HG03432 (cell line): ENCODE measurements around the gene GCH1.
"Not testable (repeated sequence)": the region's sequence is repeated elsewhere in the genome, so short reads cannot be mapped to it uniquely, and the experiment has no call there.

Experiments used
- ATAC-seq: cut with Tn5 transposase; IDR thresholded peaks from one replicate; pipeline ENCODE4 v1.9.1; 2021; ENCODE audit warnings: mild to moderate bottlenecking, moderate library complexity; ENCODE audit not compliant: unreplicated experiment

The GCH1 gene

GRCh38 chr14:54909817-54910558 is 7.4 kb upstream of the GCH1 start:
- no peak for ATAC-seq

DNA sequence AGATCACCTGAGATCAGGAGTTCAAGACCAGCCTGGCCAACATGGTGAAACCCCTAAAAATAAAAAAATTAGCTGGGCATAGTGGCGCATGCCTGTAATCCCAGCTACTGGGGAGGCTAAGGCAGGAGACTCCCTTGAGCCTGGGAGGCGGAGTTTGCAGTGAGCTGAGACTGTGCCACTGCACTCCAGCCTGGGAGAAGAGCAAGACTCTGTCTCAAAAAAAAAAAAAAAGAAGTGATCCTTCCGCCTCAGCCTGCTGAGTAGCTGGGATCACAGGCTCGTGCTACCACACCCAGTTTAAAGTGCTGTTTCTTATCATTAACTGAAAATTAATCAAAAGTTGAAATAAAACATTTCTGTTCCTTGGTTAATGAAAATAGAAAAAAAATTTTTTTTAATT is 6.3 kb upstream of the GCH1 start:
- ATAC-seq, result not testable (repeated sequence)

GRCh38 chr14:54908190-54908589 is 5.6 kb upstream of the GCH1 start:
- no peak for ATAC-seq

- ATAC-seq, result no peak
Observed at GRCh38 chr14:54906075-54906474, 3.4 kb upstream of the GCH1 start.

DNA sequence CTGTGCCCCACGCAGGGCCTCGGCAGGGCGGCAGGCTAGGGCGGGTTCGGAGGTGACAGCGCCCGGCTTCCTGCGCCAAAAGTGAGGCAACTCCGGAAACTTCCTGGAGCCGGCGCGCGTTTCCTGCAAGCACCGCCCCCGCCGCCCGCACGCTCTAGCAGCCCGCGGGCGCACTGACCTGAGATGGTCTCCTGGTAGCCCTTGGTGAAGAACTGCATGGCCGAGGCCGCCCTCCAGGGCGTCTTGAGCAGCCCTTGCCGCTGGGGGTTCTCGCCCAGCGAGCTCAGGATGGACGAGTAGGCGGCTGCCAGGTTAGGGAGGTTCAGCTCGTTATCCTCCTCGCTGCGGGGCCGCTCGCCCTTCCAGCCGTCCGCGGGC is 494 bp downstream of the GCH1 start:
- ATAC-seq, result peak; percentile 52

GRCh38 chr14:54901380-54902142 is 1.1 kb downstream of the GCH1 start:
- ATAC-seq, result no peak

DNA sequence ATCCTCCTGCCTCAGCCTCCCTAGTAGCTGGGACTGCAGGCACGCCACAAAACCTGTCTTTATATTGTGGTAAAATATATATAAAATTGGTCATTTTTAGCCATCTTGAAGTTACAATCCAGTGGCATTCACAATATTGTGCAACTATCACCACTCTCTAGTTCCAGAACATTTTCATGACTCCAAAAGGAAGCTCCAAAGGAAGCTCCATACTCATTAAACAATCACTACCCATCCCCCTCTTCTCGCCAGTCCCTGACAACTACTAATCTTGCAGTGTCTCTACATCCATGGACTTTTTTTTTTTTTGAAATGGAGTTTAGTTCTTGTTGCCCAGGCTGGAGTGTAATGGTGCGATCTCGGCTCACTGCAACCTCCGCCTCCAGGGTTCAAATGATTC is 3.1 kb downstream of the GCH1 start:
- no peak for ATAC-seq

DNA sequence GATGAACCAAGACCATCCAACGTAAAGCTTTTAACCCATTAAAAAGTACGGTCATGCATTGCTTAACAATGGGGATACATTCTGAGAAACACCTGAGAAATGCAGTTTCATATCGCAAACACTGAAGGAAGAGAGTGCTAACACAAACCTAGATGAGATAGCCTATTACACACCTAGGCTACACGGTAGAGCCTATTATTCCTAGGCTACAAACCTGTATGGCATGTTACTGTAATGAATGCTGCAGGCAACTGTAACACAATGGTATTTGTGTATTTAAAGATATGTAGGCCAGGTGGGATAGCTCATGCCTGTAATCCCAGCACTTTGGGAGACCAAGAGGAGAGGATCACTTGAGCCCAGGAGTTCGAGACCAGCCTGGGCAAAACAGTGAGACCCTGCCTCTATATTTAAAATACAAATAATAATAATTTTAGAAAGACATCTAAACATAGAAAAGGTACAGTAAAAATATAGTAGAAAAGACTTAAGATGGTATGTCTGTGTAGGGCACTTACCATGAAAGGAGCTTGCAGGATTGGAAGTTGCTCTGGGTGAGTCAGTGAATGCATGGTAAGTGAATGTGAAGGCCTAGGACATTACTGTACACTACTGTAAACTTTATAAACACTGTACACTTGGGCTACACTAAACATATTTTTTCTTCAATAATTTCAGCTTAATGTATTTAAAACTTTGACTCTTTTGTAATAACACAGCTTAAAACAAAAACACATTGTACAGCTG is 4.6 kb downstream of the GCH1 start:
- not testable (repeated sequence) for ATAC-seq

DNA sequence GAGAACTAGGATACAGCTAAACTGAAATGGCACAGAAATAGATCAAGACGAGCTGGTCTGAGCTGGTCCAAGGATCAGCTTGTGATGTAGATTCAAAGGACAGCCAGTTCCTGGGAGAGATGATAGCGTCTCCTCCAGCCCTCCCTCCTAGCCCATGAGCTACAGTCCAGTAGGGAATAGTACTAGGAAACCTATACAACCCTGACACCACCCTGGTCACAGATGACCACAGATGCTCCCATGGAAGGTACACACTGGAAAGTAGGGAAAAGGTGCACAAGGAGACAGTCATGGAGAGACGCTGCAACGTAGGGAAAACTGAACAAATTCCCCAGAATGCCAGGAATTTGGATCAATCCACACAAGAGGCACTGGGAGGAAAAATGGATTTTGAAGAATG is 6.9 kb downstream of the GCH1 start:
- no peak for ATAC-seq

DNA sequence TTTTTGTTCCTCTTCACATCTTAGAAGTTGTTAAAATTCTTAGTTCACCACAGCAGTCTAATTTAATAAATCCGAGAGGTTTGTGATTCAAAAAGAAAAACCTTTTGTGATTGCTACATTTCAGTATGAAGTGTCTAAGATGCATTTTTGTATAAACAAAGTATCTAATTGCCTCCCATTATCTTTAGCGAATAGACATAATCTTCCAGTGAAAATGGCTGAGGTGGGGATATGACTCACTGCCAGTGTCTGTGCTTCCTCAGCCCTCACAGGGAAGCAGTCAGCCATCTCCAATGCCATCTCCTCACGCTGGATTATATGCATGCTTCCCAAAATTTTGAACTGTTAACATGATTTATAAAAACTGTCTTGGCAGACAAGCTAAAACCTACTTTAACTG is 7.6 kb downstream of the GCH1 start:
- no peak for ATAC-seq

- ATAC-seq, result no peak
Observed at GRCh38 chr14:54893151-54893760, 9.4 kb downstream of the GCH1 start.

GRCh38 chr14:54891471-54892245 is 11.0 kb downstream of the GCH1 start:
- no peak for ATAC-seq

DNA sequence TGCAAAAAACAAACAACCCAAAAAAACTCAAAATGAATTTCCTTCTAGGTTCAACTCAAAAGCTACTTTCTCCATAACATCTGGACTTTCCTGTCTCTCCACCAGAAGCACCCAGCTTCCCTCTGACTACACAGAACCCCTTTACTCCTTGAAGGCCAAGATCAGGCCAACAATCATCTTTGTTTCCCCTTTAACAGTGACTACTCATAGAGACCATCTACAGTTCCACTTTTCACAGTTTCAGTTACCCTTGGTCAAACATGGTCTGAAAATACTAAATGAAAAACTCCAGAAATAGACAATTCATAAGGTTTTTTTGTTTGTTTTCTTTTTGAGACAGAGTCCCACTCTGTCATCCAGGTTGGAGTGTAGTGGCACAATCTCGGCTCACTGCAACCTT is 11.8 kb downstream of the GCH1 start:
- peak; percentile 83 for ATAC-seq

DNA sequence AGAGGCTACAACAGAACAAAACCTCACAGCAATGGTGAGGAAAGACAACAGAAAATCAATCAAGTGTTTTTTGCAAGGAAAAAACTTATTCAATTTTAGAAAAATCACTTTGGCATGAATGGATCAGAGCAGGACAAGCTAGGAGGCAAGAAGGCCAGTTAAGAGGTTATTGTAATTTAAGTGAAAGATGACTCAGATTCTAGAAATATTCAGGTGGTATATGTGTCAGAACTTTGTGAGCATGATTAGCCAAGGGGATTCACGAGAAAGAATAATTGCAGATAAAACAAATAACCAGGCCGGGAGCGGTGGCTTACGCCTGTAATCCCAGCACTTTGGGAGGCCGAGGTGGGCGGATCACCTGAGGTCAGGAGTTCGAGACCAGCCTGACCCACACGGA is 12.7 kb downstream of the GCH1 start:
- ATAC-seq, result no peak

- no peak for ATAC-seq
Observed at GRCh38 chr14:54882521-54882920, 20.1 kb downstream of the GCH1 start.

DNA sequence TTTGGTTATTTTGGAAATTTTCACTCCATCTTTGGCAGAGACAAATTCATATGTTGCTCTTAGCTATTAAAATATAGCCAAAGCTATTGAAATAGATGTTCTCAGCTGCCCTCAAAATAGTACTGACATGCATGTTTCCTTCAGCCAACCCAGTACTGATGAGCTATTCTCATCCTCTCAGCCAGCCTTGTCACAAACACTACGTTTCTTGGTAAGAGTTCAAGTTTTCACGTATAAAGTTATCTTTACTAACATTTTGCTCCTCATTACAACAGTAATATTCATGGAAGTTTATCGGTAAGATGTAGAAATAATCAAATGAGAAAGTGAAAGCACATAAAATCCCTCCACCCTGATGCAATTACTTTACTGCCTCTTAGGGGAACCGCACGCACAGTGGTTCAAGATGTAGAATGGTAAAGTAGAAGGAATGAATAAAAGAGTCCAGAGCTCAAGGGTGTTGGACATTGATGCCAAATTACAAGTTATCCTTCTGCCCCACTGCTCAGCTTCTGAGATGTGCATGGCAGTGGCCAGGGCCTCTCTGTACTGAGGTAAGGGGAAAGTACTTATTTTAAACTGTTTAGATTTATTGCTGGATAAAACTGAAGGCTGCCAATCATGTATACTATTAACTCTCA is 20.7 kb downstream of the GCH1 start:
- peak; percentile 60 for ATAC-seq

DNA sequence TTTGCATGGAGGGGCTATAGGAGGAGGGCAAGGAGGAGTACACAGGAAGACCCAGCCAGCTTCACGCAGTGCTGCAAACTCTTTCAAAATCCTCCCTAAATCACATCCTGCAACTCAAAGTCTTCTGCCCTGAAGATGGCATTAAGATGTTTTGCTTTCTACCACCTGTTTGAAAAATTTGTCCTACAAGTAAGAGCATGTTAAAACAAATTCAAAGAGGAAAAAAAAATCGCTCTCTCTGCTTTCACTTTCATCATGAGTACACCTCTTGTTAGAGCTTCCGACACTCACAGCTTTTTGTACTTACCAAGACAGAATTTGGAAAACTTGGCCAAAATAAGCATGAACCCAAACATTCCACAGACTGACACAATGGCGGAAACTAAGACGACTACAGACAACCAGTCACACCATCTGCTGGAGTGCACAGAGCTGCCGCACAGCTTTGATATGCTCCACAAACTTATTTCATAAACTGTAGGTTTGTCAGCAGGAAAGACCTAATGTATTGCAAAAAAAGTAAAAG is 21.3 kb downstream of the GCH1 start:
- peak; percentile 70 for ATAC-seq

- ATAC-seq, result no peak
Observed at GRCh38 chr14:54877703-54878021, 25.0 kb downstream of the GCH1 start.

DNA sequence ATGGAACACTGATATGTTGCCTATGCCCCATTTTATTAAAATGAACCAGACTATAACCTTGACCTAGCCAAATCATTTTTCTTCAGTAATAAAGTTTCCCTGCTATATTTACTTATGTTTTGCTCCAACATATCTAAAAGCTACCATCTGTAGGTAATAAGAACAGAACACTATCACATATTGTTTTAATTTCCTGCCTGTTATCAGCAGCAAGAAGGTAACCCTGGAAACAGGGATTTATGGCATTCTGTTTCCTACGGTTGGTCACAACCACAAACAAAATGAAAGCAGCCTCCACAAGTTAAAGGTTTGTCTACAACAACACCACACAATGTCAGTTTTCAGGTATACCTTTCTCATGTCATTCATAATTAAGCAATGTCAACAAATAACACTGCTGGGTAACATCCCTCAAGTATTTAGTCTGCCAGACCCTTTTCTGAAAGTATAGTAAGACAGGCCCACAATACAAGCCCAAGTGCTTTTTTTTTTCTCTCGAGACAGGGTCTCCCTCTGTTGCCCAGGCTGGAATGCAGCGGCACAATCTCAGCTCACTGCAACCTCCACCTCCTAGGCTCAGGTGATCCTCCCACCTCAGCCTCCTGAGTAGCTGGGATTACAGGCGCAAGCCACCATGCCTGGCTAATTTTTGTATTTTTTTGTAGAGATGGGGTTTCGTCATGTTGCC is 25.5 kb downstream of the GCH1 start:
- no peak for ATAC-seq
